Breast epithelium (tissue), 3 donors: ENCODE measurements around the gene PRKCD.

Experiments
- CTCF ChIP-seq, 3 donors: fragments of 450-650 bp; IDR thresholded peaks; one replicate each; pipeline ENCODE4 v1.5.1; 2016 to 2017; ENCODE audit warnings: antibody characterized with exemption in 3 of 3, mild to moderate bottlenecking in 3 of 3, moderate library complexity in 3 of 3
- POLR2AphosphoS5 ChIP-seq, 3 donors: sonication (generic); formaldehyde crosslinking; IDR thresholded peaks; one replicate each; pipeline ENCODE4 v1.6.1; 2017; ENCODE audit warnings: antibody characterized with exemption in 3 of 3

- TF ChIP-seq CTCF (IDR thresholded peaks at IDR 0.05) (no peak), POLR2AphosphoS5 (IDR thresholded peaks at IDR 0.05) (no peak)
Measured at GRCh38 chr3:53111822-53112221, 49.2 kb upstream of the PRKCD start.
